Stimulated activated CD4-positive, alpha-beta T cell treated with anti-CD3 and anti-CD28 coated beads, Interleukin-4, amount 100 ng/mL, for 1 hour (primary cell): ENCODE measurements around the gene MAP2K5.

Source experiments
- DNase-seq: peaks from one replicate; pipeline ENCODE4 v3.0.0-alpha.2; 2020

Gene MAP2K5

DNA sequence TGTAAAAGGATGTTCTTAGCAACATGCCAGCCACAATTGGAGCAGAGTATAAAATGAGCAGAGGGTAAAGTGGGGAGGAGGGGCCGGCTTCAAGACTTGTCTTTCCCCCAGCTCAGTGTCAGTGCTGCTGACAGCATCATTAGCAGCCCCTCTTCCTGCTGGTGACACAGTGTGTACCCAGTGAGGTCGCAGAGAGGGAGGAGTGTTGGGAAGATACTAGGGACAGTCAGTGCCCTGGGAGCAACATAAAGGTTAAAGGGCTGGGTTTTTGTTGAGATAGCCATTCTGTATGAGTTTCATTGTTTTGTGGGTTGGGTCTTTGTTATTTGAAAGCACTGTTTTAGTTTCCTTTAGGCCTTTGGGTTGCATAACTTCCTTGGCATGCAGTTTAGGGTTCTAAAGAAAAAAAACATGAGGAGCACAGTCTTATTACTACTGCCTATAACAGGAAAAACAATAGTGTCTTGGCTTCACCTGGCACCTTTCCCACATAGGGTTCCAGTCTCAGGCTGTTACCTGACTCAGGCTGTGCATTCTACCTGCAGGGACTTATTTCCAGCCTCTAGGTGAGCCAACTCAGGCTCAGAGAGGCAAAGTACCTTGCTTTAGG is 188.7 kb downstream of the MAP2K5 start:
- no peak for DNase-seq

GRCh38 chr15:67732164-67732563 is 189.7 kb downstream of the MAP2K5 start:
- no peak for DNase-seq

- no peak for DNase-seq
These were observed 190.3 kb downstream of the MAP2K5 start for GRCh38 chr15:67732671-67733374.

GRCh38 chr15:67735896-67736295 is 193.4 kb downstream of the MAP2K5 start:
- DNase-seq: no peak

- no peak for DNase-seq
These were observed 194.3 kb downstream of the MAP2K5 start for GRCh38 chr15:67736810-67737209.

GRCh38 chr15:67738056-67738455 is 195.6 kb downstream of the MAP2K5 start:
- no peak for DNase-seq

- DNase-seq: no peak
These were observed 197.9 kb downstream of the MAP2K5 start for GRCh38 chr15:67740405-67740804.

DNA sequence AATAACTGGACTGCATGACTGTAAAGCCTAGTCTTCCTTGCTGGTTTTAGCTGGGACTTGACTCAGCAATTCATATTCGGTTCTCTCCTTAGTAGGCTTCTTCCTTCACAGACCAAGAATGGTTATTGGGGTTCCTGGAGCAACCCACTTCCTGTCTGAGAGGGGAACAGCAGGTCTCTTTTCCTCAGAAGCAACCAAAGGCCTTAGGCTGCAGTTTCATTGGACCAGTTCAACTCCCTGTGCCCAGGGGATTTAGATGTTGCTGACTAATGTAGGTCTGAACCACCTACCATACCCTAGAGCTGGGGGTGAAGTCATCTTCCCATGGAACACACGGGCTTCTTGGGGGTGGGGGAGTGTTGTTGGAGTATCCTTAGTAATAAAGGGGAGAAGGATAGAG is 198.8 kb downstream of the MAP2K5 start:
- no peak for DNase-seq

GRCh38 chr15:67743558-67743957 is 201.1 kb downstream of the MAP2K5 start:
- DNase-seq: no peak

DNA sequence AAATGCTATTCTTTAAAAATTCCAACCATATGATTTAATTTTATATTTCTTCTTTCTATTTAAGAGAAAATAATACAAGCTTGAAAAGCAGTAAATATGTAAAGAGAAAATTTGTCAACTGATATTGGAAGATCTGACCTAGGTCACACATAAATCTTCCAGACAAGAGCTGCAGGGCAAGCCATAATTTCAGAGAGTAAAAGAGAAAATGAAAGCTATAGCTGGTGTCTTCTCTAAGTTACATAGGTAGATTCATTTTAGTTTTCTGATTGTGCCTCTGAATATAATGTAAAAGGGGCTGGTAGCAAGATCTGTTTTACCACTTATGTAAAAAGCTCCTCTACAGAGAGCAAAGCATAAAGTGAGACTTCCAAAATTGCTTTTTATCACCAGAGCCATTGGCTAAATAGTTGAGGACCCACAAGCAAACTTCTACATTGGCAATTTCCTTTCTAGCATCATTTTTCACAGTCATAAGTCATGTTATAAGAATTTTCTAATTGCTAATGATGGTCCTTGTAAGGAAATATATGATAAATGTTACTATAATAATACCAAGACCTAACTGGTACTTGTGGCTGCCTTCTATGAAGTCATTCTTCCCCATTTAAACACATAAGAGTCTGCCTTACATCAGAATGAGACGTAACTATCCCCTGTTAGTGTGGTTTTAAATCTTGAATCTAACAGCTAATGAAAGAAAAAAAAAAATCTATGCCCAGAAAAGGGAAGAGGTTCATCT is 202.0 kb downstream of the MAP2K5 start:
- DNase-seq: no peak

DNA sequence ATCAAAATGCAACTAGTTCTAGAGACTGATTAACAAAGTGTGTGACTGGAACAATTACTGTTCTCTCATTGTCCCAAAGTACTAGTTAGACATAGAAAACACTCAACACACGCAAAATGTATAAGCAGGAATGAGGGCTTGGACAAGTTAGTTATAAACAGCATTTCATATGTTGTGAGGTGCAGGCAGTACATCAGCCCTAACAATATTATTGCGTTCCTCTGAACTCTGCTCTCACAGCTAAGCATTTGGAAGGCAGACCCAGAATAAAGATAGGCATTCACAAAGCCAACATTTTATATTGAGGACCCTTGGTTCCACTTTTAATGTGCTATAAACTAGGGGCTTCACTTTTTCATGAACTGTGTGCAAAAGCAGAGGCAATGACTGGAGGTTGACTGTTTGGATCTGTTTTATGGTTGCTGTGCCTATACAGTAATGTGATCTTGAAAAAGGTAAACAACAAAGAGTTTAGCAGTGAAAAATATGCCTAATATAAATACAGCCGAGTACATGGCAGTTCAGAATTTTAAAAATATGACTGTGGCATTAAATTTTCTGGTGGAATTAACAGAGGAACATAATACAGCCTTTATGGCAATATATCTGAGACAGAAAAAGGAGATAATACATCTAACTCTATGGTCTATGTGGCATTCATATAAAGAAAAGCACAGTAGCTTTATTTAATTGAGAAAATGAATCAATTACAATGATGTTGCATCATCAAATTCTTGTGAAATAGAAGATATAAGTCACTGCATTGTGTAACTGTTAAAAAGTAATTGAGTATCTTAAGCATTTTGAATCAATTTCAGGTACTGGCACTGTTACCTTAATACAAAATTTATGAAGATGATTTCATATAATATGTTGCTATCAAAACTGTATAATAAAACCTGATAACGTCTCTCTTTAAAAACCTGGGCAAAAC is 202.8 kb downstream of the MAP2K5 start:
- no peak for DNase-seq

GRCh38 chr15:67746022-67746421 is 203.5 kb downstream of the MAP2K5 start:
- DNase-seq: no peak

- DNase-seq: no peak
These were observed 203.9 kb downstream of the MAP2K5 start for GRCh38 chr15:67746450-67746849.

DNA sequence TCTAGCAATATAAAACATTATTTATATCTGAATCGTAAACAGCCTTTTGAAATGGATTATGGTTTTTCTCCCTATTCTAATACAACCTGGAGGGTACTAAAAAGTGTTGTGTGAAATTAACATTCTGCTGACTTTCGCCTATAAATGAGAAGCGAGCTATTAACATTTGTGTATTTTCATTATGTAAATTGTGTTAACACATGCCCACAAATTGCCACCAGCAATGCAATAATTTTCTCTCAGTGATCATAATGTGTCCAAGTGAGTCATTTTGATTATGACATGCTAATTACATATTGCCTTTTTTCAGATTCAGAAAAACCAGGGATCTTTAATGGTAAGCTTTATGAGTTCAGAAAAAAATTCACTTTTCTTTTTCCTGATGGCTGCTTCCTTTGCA is 205.4 kb downstream of the MAP2K5 start:
- no peak for DNase-seq

DNA sequence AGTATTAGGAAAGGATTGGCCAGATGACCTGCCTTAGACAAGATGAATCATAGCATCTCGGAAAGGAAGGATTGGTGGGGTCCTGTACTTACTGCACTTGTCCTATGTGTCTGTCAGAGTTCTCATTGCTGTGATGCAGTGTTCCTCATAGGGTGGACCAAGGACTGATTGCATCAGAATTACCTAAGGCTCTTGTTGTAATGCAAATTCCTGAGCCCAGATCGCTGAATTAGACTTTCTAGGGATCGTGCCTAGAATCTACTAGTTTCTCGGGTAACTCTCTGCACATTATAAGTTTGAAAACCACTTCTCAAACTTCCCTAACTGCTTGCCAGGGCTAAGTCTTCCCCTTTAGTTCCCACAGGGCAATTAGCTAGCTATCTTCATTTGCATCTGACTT is 207.9 kb downstream of the MAP2K5 start:
- no peak for DNase-seq

- DNase-seq: no peak
These were observed 211.4 kb downstream of the MAP2K5 start for GRCh38 chr15:67753891-67754290.

DNA sequence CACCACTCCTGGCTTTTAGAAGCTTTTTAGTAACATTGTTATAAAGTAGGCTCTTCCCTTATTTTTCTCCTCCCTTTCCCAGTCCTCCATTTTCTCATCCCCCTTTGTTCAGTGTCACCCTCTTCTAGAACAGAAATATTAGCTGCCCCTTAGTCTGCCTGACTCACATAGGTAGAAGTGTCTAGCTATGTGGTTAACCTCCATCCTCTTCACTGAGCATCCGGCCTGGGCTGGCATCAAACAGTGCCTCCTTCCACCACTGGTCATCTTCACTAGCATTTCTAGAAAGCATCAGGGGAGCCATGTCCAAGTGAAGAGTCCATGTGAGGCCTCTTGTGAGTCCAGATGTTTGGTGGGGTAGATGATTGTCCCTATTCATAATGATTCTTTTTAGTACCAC is 212.8 kb downstream of the MAP2K5 start:
- no peak for DNase-seq

GRCh38 chr15:67755936-67756335 is 213.4 kb downstream of the MAP2K5 start:
- no peak for DNase-seq

DNA sequence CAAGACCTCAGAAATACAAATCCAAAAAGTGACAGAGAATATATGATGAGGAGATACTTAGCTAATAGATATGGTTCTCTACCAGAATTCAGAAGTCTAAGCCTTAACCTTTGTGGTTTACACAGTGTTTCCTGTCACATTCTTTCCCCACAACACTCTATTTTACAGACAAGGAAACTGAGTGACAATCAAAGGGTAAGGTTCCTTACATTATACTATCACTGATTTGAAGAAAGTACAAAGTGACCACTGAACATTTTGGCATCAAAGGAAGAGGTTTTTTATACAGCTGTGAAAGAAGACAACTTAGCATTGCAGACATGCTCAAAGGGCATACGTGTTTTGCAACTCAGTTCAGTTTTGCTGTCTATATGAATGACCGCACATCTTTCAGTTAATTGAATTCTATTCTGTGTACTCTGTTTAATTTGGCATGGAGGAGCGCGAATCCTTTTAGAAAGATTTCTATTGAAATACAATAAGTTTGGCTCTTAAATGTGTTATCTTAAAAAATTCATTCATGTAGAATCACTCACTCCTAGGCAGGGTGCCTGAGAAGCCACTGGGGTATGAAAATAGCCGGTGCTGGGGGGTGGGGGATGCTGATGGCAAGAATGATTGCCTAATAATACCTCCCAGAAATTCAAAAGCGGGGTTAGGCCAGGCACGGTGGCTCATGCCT is 216.3 kb downstream of the MAP2K5 start:
- DNase-seq: no peak

DNA sequence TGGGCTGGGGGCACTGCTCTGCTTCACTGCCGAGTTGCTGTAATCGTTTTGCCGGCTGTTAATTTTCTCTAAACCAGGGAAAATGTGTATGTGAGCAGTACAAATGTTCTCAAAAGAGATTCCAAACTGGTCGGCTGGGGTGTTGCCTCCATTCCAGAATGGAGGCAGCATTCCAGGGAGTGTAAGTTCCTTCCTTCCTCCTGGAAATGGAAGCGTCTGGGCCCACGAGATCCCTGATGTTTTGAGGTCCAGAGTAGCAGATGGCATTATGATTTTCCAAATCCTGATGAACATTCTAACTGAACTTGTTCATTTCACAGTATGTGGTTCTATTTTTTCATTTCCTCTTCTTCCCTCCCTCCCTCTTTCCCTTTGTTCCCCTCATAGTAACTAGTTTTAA is 218.4 kb downstream of the MAP2K5 start:
- no peak for DNase-seq

DNA sequence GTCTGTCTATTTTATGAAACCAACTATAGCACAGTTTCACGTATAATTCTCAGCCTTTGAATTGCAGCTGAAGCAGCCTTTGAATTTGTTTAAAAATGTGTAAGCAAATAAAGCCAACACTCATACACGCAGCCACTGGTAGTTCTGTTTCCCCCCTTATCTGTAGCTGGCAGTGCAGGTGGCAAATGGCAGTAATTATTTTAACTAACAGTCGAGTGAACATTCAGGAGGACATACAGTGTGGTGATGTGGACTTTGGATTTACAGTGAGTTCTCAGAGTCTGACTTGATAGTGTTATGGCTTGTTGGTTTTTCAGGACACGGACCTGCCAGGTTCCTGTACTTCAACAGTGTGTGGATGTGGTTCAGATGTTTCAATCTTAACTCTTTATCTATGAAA is 218.8 kb downstream of the MAP2K5 start:
- DNase-seq: no peak

DNA sequence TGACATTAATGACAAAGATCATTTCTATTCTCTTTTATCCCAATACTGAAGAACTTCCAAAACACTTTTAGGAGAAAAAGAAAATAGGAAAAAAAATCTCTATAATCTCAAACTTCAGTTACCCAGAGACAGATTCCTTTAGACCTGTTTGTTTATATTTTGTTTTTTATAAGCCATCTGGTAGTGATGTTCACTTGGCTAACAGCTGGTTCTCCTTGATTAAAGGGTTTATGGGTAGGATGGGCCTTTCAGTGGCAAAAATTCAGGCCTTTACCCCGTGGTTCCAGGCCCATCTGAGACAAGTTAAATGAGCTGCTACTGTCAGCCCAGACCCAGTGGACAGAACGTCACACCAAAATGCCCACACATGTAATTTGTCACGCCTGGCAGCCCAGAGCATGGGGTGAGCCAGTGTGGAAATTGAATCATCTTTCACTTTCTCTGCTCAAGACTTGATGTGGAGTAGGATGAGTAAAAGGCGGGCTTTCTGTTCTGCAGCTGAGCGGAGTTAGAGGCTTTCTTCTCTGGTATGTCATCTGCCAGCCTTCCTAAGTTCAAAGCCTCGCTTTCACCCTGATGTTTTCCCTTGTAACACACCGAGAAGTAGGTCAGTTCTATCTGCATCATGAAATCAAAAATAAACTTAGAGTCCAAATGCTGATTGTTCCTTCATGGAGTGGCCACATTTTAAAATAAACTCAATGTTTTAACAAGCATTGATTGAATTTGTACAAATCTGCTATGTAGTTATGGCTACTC is 220.3 kb downstream of the MAP2K5 start:
- DNase-seq: peak; percentile 51
